H9 (cell line): Measurements from ENCODE around the gene CCT4. TPM values are rescaled to one million over a fixed set of nuclear protein-coding genes. Genes with fewer than 3 reads are reported as not detected.

ENCODE experiments used
- DNase-seq: peaks from one replicate; pipeline ENCODE4 v3.0.0-alpha.2; 2017
- H2AFZ ChIP-seq: one replicate; pipeline ENCODE4 v1.6.1; 2013; ENCODE audit warnings: mild to moderate bottlenecking, low read length, control low read depth, moderate library complexity
- H2AK5ac ChIP-seq: 2 replicates; pipeline ENCODE4 v1.6.1; 2013; ENCODE audit warnings: low read length, control low read depth, mixed read lengths; ENCODE audit not compliant: insufficient read length
- H2BK120ac ChIP-seq: one replicate; pipeline ENCODE4 v1.6.1; 2013; ENCODE audit warnings: low read depth, mild to moderate bottlenecking, low read length, control low read depth, inconsistent platforms; ENCODE audit not compliant: poor library complexity, severe bottlenecking
- H2BK12ac ChIP-seq: 2 replicates; pipeline ENCODE4 v1.6.1; 2013; ENCODE audit warnings: low read length, control low read depth, mixed read lengths, low read depth; ENCODE audit not compliant: insufficient read length
- H2BK15ac ChIP-seq: 2 replicates; pipeline ENCODE4 v1.6.1; 2013; ENCODE audit warnings: low read depth, low read length, control low read depth
- H2BK20ac ChIP-seq: one replicate; pipeline ENCODE4 v1.6.1; 2013; ENCODE audit warnings: low read depth, mild to moderate bottlenecking, low read length, control low read depth, inconsistent platforms; ENCODE audit not compliant: poor library complexity, severe bottlenecking
- H2BK5ac ChIP-seq: 2 replicates; pipeline ENCODE4 v1.6.1; 2013; ENCODE audit warnings: low read length, control low read depth, mixed read lengths; ENCODE audit not compliant: insufficient read length
- H3K14ac ChIP-seq: 2 replicates; pipeline ENCODE4 v1.6.1; 2013; ENCODE audit warnings: low read length, control low read depth; ENCODE audit not compliant: insufficient read depth
- H3K18ac ChIP-seq: 2 replicates; pipeline ENCODE4 v1.6.1; 2013; ENCODE audit warnings: low read depth, mild to moderate bottlenecking, mixed read lengths, low read length, control low read depth; ENCODE audit not compliant: insufficient read length
- H3K23ac ChIP-seq: 2 replicates; pipeline ENCODE4 v1.6.1; 2013; ENCODE audit warnings: low read length, control low read depth, mixed read lengths, low read depth; ENCODE audit not compliant: insufficient read length
- H3K23me2 ChIP-seq: 2 replicates; pipeline ENCODE4 v1.6.1; 2013; ENCODE audit warnings: low read depth, mild to moderate bottlenecking, mixed read lengths, low read length, control low read depth; ENCODE audit not compliant: insufficient read length, poor library complexity, severe bottlenecking
- H3K27ac ChIP-seq: 2 replicates; pipeline ENCODE4 v1.5.1; 2013; ENCODE audit warnings: low read length, control low read depth, mixed read lengths, low read depth; ENCODE audit not compliant: insufficient read length
- H3K27me3 ChIP-seq: 2 replicates; pipeline ENCODE4 v1.6.1; 2013; ENCODE audit warnings: low read length, control low read depth, inconsistent platforms; ENCODE audit not compliant: insufficient read depth
- H3K4ac ChIP-seq: 2 replicates; pipeline ENCODE4 v1.6.1; 2013; ENCODE audit warnings: low read depth, mild to moderate bottlenecking, control low read depth, inconsistent platforms, low read length, moderate library complexity
- H3K4me1 ChIP-seq: 2 replicates; pipeline ENCODE4 v1.6.1; 2013; ENCODE audit warnings: low read length, control low read depth, inconsistent platforms; ENCODE audit not compliant: insufficient read depth
- H3K4me2 ChIP-seq: 2 replicates; pipeline ENCODE4 v1.6.1; 2013; ENCODE audit warnings: low read length, control low read depth, mixed read lengths; ENCODE audit not compliant: insufficient read length, insufficient read depth
- H3K56ac ChIP-seq: 2 replicates; pipeline ENCODE4 v1.6.1; 2013; ENCODE audit warnings: low read depth, mild to moderate bottlenecking, mixed read lengths, low read length, control low read depth; ENCODE audit not compliant: insufficient read length
- H3K79me1 ChIP-seq: 2 replicates; pipeline ENCODE4 v1.6.1; 2013; ENCODE audit warnings: low read depth, mild to moderate bottlenecking, moderate library complexity, low read length, control low read depth, inconsistent platforms; ENCODE audit not compliant: insufficient read depth, poor library complexity, severe bottlenecking
- H3K79me2 ChIP-seq: 2 replicates; pipeline ENCODE4 v1.6.1; 2013; ENCODE audit warnings: low read length, control low read depth, inconsistent platforms; ENCODE audit not compliant: insufficient read depth
- H3K9ac ChIP-seq: 2 replicates; pipeline ENCODE4 v1.6.1; 2013; ENCODE audit warnings: low read length, control low read depth, mixed read lengths; ENCODE audit not compliant: insufficient read length; ENCODE audit errors: extremely low read depth
- H3K9me3 ChIP-seq: one replicate; pipeline ENCODE4 v1.6.1; 2013; ENCODE audit warnings: low read depth, low read length, inconsistent platforms; ENCODE audit not compliant: control insufficient read depth
- H3T11ph ChIP-seq: one replicate; pipeline ENCODE4 v1.6.1; 2013; ENCODE audit warnings: mild to moderate bottlenecking, low read length, control low read depth, inconsistent platforms
- H4K20me1 ChIP-seq: one replicate; pipeline ENCODE4 v1.6.1; 2013; ENCODE audit not compliant: control insufficient read depth, insufficient read length, insufficient read depth
- H4K5ac ChIP-seq: 2 replicates; pipeline ENCODE4 v1.6.1; 2013; ENCODE audit warnings: low read depth, mild to moderate bottlenecking, mixed read lengths, low read length, control low read depth; ENCODE audit not compliant: insufficient read length
- H4K8ac ChIP-seq: replicated peaks from 2 replicates; pipeline ENCODE4 v1.6.1; 2013; ENCODE audit warnings: low read length, control low read depth, mixed read lengths, low read depth; ENCODE audit not compliant: insufficient read length
- H4K91ac ChIP-seq: 2 replicates; pipeline ENCODE4 v1.6.1; 2013; ENCODE audit warnings: low read depth, mild to moderate bottlenecking, moderate library complexity, mixed read lengths, low read length, control low read depth; ENCODE audit not compliant: insufficient read length
- H3K27ac Mint-ChIP-seq, 3 experiments: 2 replicates in 2 of 3; 3 replicates in 1 of 3; pipeline ENCODE4 v1.8.0; 2020 to 2021; ENCODE audit warnings: mixed read lengths in 3 of 3, mild to moderate bottlenecking in 1 of 3, moderate library complexity in 1 of 3
- H3K27me3 Mint-ChIP-seq: 2 replicates; pipeline ENCODE4 v1.8.0; 2021; ENCODE audit warnings: low read depth, mild to moderate bottlenecking, moderate library complexity, mixed read lengths
- H3K36me3 Mint-ChIP-seq, 3 experiments: 2 replicates in 2 of 3; 3 replicates in 1 of 3; pipeline ENCODE4 v1.8.0; 2020 to 2021; ENCODE audit warnings: low read depth in 3 of 3, mixed read lengths in 3 of 3; ENCODE audit not compliant: insufficient read depth in 1 of 3
- H3K4me1 Mint-ChIP-seq, 2 experiments: 2 replicates each; pipeline ENCODE4 v1.8.0; 2020; ENCODE audit warnings: mixed read lengths in 2 of 2
- H3K4me3 Mint-ChIP-seq, 2 experiments: 2 replicates in 1 of 2; 3 replicates in 1 of 2; pipeline ENCODE4 v1.8.0; 2020 to 2021; ENCODE audit warnings: mild to moderate bottlenecking in 2 of 2, mixed read lengths in 2 of 2, moderate library complexity in 1 of 2
- H3K9me3 Mint-ChIP-seq, 2 experiments: 2 replicates in 1 of 2; 3 replicates in 1 of 2; pipeline ENCODE4 v1.8.0; 2020; ENCODE audit warnings: mild to moderate bottlenecking in 2 of 2, mixed read lengths in 2 of 2, moderate library complexity in 1 of 2
- WGBS: extraction: QIAGEN DNeasy Blood & Tissue Kit; methylation state at CpG from one replicate; pipeline ENCODE4 v1.1.7; 2013; ENCODE audit warnings: missing lambda C conversion rate, low lambda C conversion rate, mixed read lengths; ENCODE audit not compliant: insufficient read length; ENCODE audit errors: extremely low coverage; 5-methylcytosine and 5-hydroxymethylcytosine counted together
- long read RNA-seq: library from polyadenylated mRNA; unstranded; transcript quantifications from one replicate; pipeline ENCODE4 v2.0.0, GENCODE V29; 2020
- total RNA-seq: library from RNA; stranded (reverse); gene quantifications from 2 replicates; pipeline ENCODE4 v1.2.1, GENCODE V29; 2021
- TF ChIP-seq, protein P1 (sequence below): fragments of 200-600 bp; sonication (generic); conservative IDR thresholded peaks from 3 replicates; pipeline ENCODE4 v1.8.0; 2021; ENCODE audit warnings: antibody characterized with exemption, mild to moderate bottlenecking

The CCT4 gene, protein sequence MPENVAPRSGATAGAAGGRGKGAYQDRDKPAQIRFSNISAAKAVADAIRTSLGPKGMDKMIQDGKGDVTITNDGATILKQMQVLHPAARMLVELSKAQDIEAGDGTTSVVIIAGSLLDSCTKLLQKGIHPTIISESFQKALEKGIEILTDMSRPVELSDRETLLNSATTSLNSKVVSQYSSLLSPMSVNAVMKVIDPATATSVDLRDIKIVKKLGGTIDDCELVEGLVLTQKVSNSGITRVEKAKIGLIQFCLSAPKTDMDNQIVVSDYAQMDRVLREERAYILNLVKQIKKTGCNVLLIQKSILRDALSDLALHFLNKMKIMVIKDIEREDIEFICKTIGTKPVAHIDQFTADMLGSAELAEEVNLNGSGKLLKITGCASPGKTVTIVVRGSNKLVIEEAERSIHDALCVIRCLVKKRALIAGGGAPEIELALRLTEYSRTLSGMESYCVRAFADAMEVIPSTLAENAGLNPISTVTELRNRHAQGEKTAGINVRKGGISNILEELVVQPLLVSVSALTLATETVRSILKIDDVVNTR
- 351 and 360 TPM in 2 replicates for total RNA-seq
- long read RNA-seq, transcript CCT4-201 (14 exons, 2,520 nt) = major isoform, 3,934 of 4,117 reads
- long read RNA-seq, transcript CCT4-204 (13 exons, 2,261 nt) = minor isoform, 17 of 4,117 reads
- long read RNA-seq, partial matches to known transcripts = 34 of 4,117 reads
- long read RNA-seq, other reads (novel, unspliced or antisense) = 130 of 4,117 reads

DNA sequence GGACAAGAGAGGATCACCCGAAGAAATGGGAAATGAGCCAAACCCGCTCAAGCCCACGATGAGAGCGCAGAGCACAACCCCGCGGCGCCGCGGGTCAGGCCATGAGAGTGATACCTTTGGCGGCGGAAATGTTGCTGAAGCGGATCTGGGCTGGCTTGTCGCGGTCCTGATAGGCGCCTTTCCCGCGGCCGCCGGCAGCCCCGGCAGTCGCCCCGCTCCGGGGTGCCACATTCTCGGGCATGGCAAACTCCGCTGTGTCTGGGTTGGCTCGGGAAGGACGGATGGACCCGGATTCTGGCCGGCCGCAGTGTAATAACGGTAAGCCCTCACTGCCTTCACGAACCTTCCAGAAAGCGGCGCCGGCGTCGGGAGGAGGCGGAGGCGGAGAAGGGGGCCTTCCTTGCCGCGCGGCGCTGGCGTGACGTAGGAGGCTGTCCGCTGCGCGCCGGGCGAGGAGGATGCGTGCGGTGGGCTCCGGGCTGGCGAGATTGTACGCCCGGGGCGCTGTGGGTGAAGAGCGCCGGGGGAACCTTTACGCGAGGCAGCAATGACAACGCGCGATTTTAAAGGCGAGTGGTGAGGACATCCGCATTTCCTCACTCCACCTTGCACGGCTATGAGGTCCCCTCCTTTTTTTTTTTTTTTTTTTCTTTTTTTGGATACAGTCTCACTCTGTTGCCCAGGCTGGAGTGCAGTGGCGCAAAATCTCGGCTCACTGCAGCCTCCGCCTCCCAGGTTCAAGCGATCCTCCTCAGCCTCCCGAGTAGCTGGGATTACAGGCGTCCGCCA, at the start of gene CCT4:
Gene CCT4 (minus strand): TSS at position 390 of the 789 bp plus-strand sequence. CDS start 149 bp downstream, at position 241.
- H2AFZ ChIP-seq = no peak within 1 kb of the TSS
- H3K27me3 Mint-ChIP-seq = no peaks in the 10 kb centered on the region
- H3K36me3 Mint-ChIP-seq = peaks cover 29 to 44% (median 42%) of the 10 kb centered on the region in 3 experiments

More for the DNA sequence above, at the start of gene CCT4:
- Histone ChIP-seq H3K9ac (peak within 1 kb of the TSS; percentile 100), H3K4ac (peak within 1 kb of the TSS; percentile 94), H3K18ac (peak within 1 kb of the TSS; percentile 97), H3K14ac (peak within 1 kb of the TSS; percentile 97), H4K20me1 (no peaks in the 10 kb centered on the region), H3K56ac (no peak within 1 kb of the TSS), H2BK5ac (peak within 1 kb of the TSS; percentile 60), H2BK12ac (no peak within 1 kb of the TSS), H4K91ac (peak within 1 kb of the TSS; percentile 86), H2BK120ac (peak within 1 kb of the TSS; percentile 95), H3K79me1 (peaks cover 3% of the 10 kb centered on the region), H3K4me1 (no peaks in the 10 kb centered on the region; the same call in 1 of the 2 replicates), H3K79me2 (peaks cover 27% of the 10 kb centered on the region), H3K9me3 (no peaks in the 10 kb centered on the region), H2AK5ac (no peak within 1 kb of the TSS), H2BK20ac (no peak within 1 kb of the TSS), H4K5ac (peak within 1 kb of the TSS; percentile 95), H3K23me2 (peaks cover 6% of the 10 kb centered on the region), H3T11ph (peak within 1 kb of the TSS; percentile 63), H3K23ac (no peak within 1 kb of the TSS), H3K4me2 (peak within 1 kb of the TSS; percentile 95), H4K8ac (peak within 1 kb of the TSS; percentile 63), H3K27ac (peak within 1 kb of the TSS; percentile 63), H2BK15ac (no peak within 1 kb of the TSS), H3K27me3 (no peaks in the 10 kb centered on the region)
- Mint-ChIP-seq H3K9me3 (no peaks in the 10 kb centered on the region), H3K27ac (peak within 1 kb of the TSS; percentile 99 to 100 (median 100)), H3K4me3 (peak within 1 kb of the TSS; percentile 99 to 100), H3K4me1 (peaks cover 13 to 19% of the 10 kb centered on the region in 2 experiments)
- peak; percentile 87 for DNase-seq
- no CpG with 5 or more reads among the region's 74 CpGs for WGBS
- TF ChIP-seq, protein P1, sequence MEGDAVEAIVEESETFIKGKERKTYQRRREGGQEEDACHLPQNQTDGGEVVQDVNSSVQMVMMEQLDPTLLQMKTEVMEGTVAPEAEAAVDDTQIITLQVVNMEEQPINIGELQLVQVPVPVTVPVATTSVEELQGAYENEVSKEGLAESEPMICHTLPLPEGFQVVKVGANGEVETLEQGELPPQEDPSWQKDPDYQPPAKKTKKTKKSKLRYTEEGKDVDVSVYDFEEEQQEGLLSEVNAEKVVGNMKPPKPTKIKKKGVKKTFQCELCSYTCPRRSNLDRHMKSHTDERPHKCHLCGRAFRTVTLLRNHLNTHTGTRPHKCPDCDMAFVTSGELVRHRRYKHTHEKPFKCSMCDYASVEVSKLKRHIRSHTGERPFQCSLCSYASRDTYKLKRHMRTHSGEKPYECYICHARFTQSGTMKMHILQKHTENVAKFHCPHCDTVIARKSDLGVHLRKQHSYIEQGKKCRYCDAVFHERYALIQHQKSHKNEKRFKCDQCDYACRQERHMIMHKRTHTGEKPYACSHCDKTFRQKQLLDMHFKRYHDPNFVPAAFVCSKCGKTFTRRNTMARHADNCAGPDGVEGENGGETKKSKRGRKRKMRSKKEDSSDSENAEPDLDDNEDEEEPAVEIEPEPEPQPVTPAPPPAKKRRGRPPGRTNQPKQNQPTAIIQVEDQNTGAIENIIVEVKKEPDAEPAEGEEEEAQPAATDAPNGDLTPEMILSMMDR = no peak
